Activated naive CD4-positive, alpha-beta T cell treated with anti-CD3 and anti-CD28 coated beads, Interleukin-2, amount 10 ng/mL, durations not matched to agents 7 days and 5 days (primary cell): ENCODE data around the gene GPR157.

ENCODE experiments used
- CTCF ChIA-PET: fragments of 350-600 bp; sonication (Branson Sonifier 250); formaldehyde crosslinking; loops from one replicate; lab custom pipeline; 2021; ENCODE audit warnings: antibody characterized with exemption; lab: Charles Lee
- DNase-seq: peaks from one replicate; pipeline ENCODE4 v3.0.0-alpha.2; 2020
- H3K27ac Mint-ChIP-seq: one replicate; pipeline ENCODE4 v1.8.0; 2021; ENCODE audit warnings: mild to moderate bottlenecking, moderate library complexity, mixed read lengths
- H3K27me3 Mint-ChIP-seq: one replicate; pipeline ENCODE4 v1.8.0; 2021; ENCODE audit warnings: mild to moderate bottlenecking, mixed read lengths
- H3K36me3 Mint-ChIP-seq: one replicate; pipeline ENCODE4 v1.8.0; 2021; ENCODE audit warnings: mixed read lengths
- H3K4me1 Mint-ChIP-seq: one replicate; pipeline ENCODE4 v1.8.0; 2021; ENCODE audit warnings: mixed read lengths
- H3K4me3 Mint-ChIP-seq: one replicate; pipeline ENCODE4 v1.8.0; 2021; ENCODE audit warnings: mild to moderate bottlenecking, moderate library complexity, mixed read lengths
- H3K9me3 Mint-ChIP-seq: one replicate; pipeline ENCODE4 v1.8.0; 2021; ENCODE audit warnings: mixed read lengths

The GPR157 gene, protein sequence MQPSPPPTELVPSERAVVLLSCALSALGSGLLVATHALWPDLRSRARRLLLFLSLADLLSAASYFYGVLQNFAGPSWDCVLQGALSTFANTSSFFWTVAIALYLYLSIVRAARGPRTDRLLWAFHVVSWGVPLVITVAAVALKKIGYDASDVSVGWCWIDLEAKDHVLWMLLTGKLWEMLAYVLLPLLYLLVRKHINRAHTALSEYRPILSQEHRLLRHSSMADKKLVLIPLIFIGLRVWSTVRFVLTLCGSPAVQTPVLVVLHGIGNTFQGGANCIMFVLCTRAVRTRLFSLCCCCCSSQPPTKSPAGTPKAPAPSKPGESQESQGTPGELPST

DNA sequence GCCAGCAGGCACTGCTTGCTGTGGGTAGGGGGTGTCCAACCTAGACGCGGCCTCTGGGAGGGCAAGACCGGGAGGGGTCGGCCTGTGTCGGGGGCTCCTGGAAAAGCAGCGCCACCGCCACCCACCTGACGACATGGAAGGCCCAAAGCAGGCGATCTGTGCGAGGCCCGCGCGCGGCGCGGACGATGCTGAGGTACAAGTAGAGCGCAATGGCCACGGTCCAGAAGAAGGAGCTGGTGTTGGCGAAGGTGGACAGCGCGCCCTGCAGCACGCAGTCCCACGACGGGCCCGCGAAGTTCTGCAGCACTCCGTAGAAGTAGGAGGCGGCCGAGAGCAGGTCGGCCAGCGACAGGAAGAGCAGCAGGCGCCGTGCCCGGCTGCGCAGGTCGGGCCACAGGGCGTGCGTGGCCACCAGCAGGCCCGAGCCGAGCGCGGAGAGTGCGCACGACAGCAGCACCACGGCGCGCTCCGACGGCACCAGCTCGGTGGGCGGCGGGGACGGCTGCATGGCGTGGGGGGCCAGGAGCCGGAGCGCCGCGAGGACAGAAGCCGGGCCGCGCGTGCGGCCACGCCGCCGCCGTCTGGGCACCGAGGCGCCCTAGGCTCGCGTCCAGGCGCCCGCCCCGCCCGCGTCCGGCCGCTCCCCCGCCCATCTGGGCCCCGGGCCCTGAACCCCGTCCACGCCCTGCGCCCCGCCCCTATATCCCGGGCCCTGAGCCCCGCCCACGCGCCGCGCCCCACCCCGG, at the start of gene GPR157:
GPR157 (minus strand) TSS at position 583 of the 746 bp plus-strand sequence; CDS start at position 508, 75 bp downstream.
- H3K27me3 Mint-ChIP-seq = peaks cover 49% of the 10 kb centered on the region
- H3K9me3 Mint-ChIP-seq = no peaks in the 10 kb centered on the region
- peak within 1 kb of the TSS; percentile 68 for H3K27ac Mint-ChIP-seq
- peak; percentile 88 for DNase-seq
- CTCF ChIA-PET = interaction anchor here (1.3 to 1.5 kb wide), 2 partner anchors 13 to 17 kb away, joined by 5 to 10 read pairs; no protein-coding TSS in a partner anchor
- peak within 1 kb of the TSS; percentile 83 for H3K4me3 Mint-ChIP-seq
- H3K36me3 Mint-ChIP-seq = no peaks in the 10 kb centered on the region
- peaks cover 36% of the 10 kb centered on the region for H3K4me1 Mint-ChIP-seq

- Mint-ChIP-seq H3K36me3 (peaks cover 9% of the 10 kb centered on the region), H3K9me3 (no peaks in the 10 kb centered on the region), H3K4me1 (peaks cover 3% of the 10 kb centered on the region), H3K27ac (no peak overlapping the region), H3K27me3 (no peaks in the 10 kb centered on the region), H3K4me3 (no peak overlapping the region)
- DNase-seq = no peak
- CTCF ChIA-PET = no interaction called here
These were observed 45.9 kb upstream of the GPR157 start for GRCh38 chr1:9174762-9175161.

- DNase-seq = no peak
- Mint-ChIP-seq H3K36me3 (peaks cover 9% of the 10 kb centered on the region), H3K4me3 (no peak overlapping the region), H3K9me3 (no peaks in the 10 kb centered on the region), H3K4me1 (no peaks in the 10 kb centered on the region), H3K27me3 (no peaks in the 10 kb centered on the region), H3K27ac (no peak overlapping the region)
- CTCF ChIA-PET = no interaction called here
These were observed 45.3 kb upstream of the GPR157 start for GRCh38 chr1:9174243-9174642.

- no peak overlapping the region for H3K4me3 Mint-ChIP-seq
- CTCF ChIA-PET = no interaction called here
- no peaks in the 10 kb centered on the region for H3K27me3 Mint-ChIP-seq
- no peak for DNase-seq
- no peak overlapping the region for H3K27ac Mint-ChIP-seq
- no peaks in the 10 kb centered on the region for H3K9me3 Mint-ChIP-seq
- peaks cover 2% of the 10 kb centered on the region for H3K36me3 Mint-ChIP-seq
- no peaks in the 10 kb centered on the region for H3K4me1 Mint-ChIP-seq
These were observed 40.8 kb upstream of the GPR157 start for GRCh38 chr1:9169601-9170137.

DNA sequence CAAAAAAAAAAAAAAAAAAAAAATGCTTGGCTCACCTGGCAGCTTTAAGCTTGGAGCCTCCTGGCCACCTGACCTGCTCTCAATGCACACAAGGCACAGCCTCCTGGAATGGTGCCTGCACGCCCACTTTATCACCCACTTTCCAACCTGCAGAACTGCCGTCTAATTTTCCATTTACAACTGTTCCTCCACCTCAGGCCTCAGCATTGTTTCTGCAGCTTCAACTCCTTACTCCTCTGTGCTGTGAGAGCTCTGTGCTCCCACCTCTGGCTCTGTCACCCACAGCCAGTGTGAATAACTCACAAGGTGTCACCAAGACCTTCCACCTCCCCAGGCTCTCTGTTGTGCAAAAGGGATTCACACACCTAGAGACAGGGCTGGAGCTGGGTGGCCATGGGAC, 38.7 kb upstream of the GPR157 start:
- Mint-ChIP-seq H3K27me3 (no peaks in the 10 kb centered on the region), H3K4me3 (no peak overlapping the region), H3K9me3 (no peaks in the 10 kb centered on the region), H3K36me3 (peaks cover under 1% of the 10 kb centered on the region), H3K27ac (no peak overlapping the region), H3K4me1 (peaks cover 4% of the 10 kb centered on the region)
- DNase-seq = no peak
- CTCF ChIA-PET = no interaction called here

DNA sequence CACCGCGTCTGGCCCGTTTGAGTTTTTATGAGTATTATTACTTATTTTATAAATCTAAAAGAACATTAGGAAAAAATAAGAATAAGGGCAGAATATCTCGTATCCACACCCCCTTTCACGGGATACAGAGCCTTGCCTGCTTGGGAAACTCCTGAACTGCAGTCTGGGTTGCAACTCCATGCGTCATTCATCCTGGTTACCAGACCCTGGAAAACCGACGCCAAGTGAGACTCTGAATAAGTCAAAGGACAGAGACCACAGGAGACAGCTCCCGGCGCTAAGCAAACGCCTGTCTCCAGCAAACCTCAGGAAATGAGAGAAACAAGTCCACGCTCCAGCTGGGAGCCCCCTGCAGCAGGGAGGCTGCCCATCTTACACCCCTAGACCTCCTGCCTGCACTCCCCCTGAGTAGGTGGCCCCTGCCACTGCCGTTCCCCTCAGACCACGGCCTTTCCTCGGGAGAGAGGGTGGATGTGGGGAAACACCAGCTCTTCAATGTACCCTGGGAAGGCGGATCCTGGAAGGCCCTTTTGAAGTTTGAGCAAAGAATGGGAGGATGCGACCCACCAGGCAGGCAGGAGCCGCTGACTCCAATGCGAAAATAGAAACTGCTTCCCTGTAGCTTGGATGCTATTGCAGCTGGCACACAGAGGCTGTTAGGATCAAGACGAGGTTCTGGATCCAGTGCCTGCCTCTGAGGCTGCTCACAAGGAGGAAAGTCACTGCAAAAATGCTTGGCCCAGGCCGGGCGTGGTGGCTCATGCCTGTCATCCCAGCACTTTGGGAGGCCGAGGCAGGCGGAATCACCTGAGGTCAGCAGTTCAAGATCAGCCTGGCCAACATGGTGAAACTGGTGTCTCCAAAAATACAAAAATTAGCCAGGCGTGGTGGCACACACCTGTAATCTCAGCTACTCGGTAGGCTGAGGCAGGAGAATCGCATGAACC, 37.7 kb upstream of the GPR157 start:
- Mint-ChIP-seq H3K4me1 (peaks cover 4% of the 10 kb centered on the region), H3K9me3 (no peaks in the 10 kb centered on the region), H3K4me3 (no peak overlapping the region), H3K27ac (no peak overlapping the region), H3K27me3 (no peaks in the 10 kb centered on the region), H3K36me3 (no peaks in the 10 kb centered on the region)
- DNase-seq = no peak
- CTCF ChIA-PET = no interaction called here

GRCh38 chr1:9165396-9165795, 36.5 kb upstream of the GPR157 start:
- H3K4me3 Mint-ChIP-seq = no peak overlapping the region
- no peaks in the 10 kb centered on the region for H3K9me3 Mint-ChIP-seq
- no peaks in the 10 kb centered on the region for H3K27me3 Mint-ChIP-seq
- CTCF ChIA-PET = interaction anchor here (0.9 kb wide), 1 partner anchor 12 kb away, joined by 3 read pairs; no protein-coding TSS in a partner anchor
- no peak overlapping the region for H3K27ac Mint-ChIP-seq
- H3K36me3 Mint-ChIP-seq = no peaks in the 10 kb centered on the region
- no peak for DNase-seq
- H3K4me1 Mint-ChIP-seq = peaks cover 4% of the 10 kb centered on the region

DNA sequence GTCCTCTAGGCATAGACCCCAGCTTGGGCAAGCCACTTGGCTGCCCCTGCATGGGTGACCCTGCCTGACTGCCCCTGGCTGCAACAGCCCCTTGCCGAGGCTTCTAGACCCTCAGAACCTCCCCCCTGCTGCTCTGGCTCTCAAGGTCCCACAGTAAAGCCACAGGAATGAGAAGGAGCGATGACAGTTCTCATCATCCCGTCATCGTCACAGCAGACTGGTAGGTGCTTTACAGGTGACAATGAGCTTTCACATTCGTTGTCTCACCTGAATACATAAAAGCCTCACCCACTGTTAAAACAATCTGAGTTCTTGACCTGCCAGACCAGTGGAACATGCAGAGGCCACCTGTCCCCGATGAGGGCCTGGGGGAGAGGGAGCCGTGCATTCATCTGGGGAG, 36.0 kb upstream of the GPR157 start:
- Mint-ChIP-seq H3K4me1 (peaks cover 4% of the 10 kb centered on the region), H3K4me3 (no peak overlapping the region), H3K9me3 (no peaks in the 10 kb centered on the region), H3K36me3 (no peaks in the 10 kb centered on the region), H3K27ac (no peak overlapping the region), H3K27me3 (no peaks in the 10 kb centered on the region)
- CTCF ChIA-PET = interaction anchor here (0.6 to 0.9 kb wide), 2 partner anchors 11 to 24 kb away, joined by 3 read pairs; no protein-coding TSS in a partner anchor
- no peak for DNase-seq

DNA sequence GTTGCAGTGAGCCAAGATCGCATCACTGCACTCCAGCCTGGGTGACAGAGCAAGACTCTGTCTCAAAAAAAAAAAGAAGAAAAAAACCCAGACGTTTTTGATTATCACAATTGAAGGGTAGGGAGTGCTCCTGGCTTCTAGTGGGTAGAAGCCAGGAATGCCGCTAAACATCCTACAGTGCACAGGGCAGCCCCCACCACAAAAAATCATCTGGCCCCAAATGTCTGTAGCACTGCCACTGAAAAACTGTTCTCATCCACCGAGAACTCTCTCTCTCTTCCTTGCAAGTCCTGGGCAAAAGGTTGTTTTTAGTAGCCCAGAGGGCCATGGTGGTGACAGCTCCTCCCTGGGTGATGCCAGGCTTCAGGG, 35.6 kb upstream of the GPR157 start:
- no peak overlapping the region for H3K4me3 Mint-ChIP-seq
- H3K27ac Mint-ChIP-seq = no peak overlapping the region

DNA sequence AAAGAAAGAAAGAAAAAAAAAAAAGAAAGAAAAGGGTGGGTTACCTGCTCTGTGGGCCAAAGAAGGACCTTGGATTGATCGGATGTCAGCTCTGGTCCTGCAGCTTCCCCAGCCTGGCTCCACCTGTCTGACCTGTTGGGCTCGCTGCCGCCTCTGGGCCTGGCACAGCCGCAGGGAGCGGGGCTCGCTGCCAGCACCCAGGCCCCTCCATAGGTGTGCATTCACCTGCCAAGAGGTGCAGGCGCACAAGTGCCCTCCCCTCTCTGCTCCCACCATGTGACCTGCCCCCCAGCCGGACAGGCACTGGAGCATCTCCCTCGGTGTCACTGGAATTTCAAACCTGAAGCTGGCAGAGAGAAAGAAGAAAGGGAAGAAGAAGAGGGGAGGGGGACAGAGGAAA, 33.1 kb upstream of the GPR157 start:
- Mint-ChIP-seq H3K4me1 (peaks cover 4% of the 10 kb centered on the region), H3K27me3 (no peaks in the 10 kb centered on the region), H3K9me3 (no peaks in the 10 kb centered on the region), H3K27ac (no peak overlapping the region), H3K36me3 (no peaks in the 10 kb centered on the region), H3K4me3 (no peak overlapping the region)
- CTCF ChIA-PET = no interaction called here
- no peak for DNase-seq

More for the DNA sequence above, 35.6 kb upstream of the GPR157 start:
- Mint-ChIP-seq H3K9me3 (no peaks in the 10 kb centered on the region), H3K36me3 (no peaks in the 10 kb centered on the region), H3K4me1 (peaks cover 4% of the 10 kb centered on the region), H3K27me3 (no peaks in the 10 kb centered on the region)
- DNase-seq = no peak
- CTCF ChIA-PET = interaction anchor here (0.6 to 0.9 kb wide), 2 partner anchors 11 to 23 kb away, joined by 3 read pairs; no protein-coding TSS in a partner anchor

DNA sequence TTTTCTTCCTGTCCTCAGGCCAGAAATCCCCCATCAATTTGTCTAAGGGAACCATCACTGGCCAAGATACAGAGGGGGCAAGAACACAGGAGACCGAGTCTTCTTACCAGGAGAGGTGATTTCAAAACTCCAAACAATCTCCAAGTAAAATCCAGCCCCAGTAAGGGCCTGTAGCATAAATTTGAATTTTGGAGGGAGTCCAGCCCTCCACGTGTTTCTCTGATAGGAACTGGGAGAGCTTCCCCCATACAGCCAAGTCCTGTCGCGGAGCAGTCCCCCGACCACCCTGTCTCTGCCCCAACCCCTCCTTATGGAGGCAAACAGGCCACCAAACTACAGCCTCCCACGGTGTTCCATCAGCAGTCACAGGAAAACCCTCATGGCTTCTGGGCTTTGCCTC, 32.4 kb upstream of the GPR157 start:
- Mint-ChIP-seq H3K27ac (no peak overlapping the region), H3K4me1 (peaks cover 4% of the 10 kb centered on the region)
- DNase-seq = no peak

GRCh38 chr1:9160079-9160717, 31.3 kb upstream of the GPR157 start:
- DNase-seq = no peak
- Mint-ChIP-seq H3K27me3 (no peaks in the 10 kb centered on the region), H3K36me3 (no peaks in the 10 kb centered on the region), H3K27ac (no peak overlapping the region), H3K9me3 (no peaks in the 10 kb centered on the region), H3K4me1 (peaks cover 4% of the 10 kb centered on the region), H3K4me3 (no peak overlapping the region)
- CTCF ChIA-PET = no interaction called here

More for the DNA sequence above, 32.4 kb upstream of the GPR157 start:
- H3K36me3 Mint-ChIP-seq = no peaks in the 10 kb centered on the region
- CTCF ChIA-PET = no interaction called here
- no peaks in the 10 kb centered on the region for H3K9me3 Mint-ChIP-seq
- H3K27me3 Mint-ChIP-seq = no peaks in the 10 kb centered on the region
- no peak overlapping the region for H3K4me3 Mint-ChIP-seq

DNA sequence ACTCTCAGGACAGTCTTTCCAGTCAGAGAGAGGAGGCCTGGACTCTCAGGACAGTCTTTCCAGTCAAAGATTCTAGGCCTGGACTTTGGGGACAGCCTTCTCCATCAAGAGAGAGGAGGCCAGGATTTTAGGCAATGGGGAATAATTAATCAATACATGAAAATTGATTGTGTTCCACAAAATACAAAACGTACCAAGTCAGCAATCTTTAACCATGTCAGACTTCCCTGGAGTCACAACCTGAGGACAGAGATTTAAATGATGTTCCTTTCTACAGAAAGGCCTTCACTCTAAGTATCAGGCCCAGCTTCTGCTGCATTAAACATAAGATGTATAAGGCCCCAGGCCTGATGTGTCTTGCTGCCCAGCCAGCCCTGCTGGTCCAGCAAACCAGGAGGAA, 27.0 kb upstream of the GPR157 start:
- Mint-ChIP-seq H3K27me3 (no peaks in the 10 kb centered on the region), H3K4me1 (no peaks in the 10 kb centered on the region), H3K9me3 (no peaks in the 10 kb centered on the region), H3K4me3 (no peak overlapping the region), H3K36me3 (no peaks in the 10 kb centered on the region), H3K27ac (no peak overlapping the region)
- no peak for DNase-seq
- CTCF ChIA-PET = no interaction called here
